Measurements from ENCODE around the gene CRNN.

Gene CRNN

DNA sequence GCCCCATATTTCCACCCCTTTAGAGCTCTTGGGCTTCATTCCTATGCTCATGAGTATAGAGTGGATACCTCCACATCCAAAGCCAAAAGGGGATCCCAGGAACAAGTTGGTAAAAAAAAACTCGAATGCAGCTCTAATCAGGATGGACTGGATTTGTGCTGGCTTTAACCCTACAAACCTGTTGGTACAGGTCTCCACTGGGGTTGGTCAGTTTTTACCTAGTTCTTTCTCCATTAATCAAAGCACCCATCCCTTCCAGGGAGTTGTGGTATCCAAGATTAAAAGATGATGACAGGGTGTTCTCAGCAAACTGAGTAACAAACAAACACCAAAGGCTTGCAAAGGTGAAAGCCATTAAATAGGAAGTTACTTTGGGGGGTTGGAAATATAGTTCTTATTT is 5.9 kb upstream of the CRNN start:
- Histone ChIP-seq H3K4me3 (ENCODE audit: low read depth in 1 of 2, low read length in 1 of 2) (no peak overlapping the region), H3K27ac (no peak overlapping the region), H3K9me3 (no peaks in the 10 kb centered on the region), H3K36me3 (no peaks in the 10 kb centered on the region), H3K27me3 (peaks cover 8% of the 10 kb centered on the region), H3K4me1 (ENCODE audit: control insufficient read depth in 1 of 2, insufficient read depth in 1 of 2, low read depth in 1 of 2, low read length in 1 of 2) (no peaks in the 10 kb centered on the region)
- TF ChIP-seq, protein P1, sequence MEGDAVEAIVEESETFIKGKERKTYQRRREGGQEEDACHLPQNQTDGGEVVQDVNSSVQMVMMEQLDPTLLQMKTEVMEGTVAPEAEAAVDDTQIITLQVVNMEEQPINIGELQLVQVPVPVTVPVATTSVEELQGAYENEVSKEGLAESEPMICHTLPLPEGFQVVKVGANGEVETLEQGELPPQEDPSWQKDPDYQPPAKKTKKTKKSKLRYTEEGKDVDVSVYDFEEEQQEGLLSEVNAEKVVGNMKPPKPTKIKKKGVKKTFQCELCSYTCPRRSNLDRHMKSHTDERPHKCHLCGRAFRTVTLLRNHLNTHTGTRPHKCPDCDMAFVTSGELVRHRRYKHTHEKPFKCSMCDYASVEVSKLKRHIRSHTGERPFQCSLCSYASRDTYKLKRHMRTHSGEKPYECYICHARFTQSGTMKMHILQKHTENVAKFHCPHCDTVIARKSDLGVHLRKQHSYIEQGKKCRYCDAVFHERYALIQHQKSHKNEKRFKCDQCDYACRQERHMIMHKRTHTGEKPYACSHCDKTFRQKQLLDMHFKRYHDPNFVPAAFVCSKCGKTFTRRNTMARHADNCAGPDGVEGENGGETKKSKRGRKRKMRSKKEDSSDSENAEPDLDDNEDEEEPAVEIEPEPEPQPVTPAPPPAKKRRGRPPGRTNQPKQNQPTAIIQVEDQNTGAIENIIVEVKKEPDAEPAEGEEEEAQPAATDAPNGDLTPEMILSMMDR (IDR thresholded peaks at IDR 0.05): no peak

DNA sequence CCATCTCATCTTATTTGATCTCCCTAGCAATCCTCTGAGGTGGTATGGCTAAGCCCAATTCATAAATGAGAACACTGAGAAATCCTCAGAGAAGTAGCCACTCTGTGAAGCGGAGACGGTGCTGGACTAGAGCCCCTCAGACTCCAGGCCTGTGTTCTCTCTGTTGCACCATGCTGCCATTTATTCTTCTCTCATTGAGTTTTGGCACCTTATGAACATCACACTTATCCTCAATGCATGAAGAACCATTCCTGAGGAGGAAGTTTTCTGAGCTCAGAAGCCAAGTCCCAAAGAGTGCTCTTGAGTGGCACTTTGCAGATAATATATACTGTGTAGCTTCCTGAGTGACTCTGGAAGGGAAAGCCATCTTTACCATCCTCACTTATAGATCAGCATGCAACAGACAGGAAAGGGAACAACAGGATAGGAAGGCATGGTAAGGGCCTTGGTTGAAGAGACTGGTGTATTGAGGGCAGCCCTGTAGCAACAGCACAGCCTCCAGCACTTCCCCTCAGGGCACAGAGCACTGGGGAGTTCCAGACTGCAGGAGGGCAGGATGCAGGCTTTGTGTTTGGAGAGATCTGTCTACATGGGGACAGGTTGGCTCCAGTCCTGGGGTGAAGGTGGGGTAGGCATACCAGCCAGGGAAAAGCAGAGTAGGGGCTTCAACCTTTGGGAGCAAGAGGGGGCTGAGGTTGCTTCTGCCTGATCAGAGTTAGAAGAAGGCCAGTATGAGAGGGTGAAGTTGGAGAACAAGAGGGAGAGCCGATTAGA is 1.6 kb upstream of the CRNN start:
- Histone ChIP-seq H3K27ac (no peak overlapping the region), H3K4me1 (ENCODE audit: control insufficient read depth in 1 of 2, insufficient read depth in 1 of 2, low read depth in 1 of 2, low read length in 1 of 2) (no peaks in the 10 kb centered on the region), H3K36me3 (no peaks in the 10 kb centered on the region), H3K4me3 (ENCODE audit: low read depth in 1 of 2, low read length in 1 of 2) (no peak overlapping the region), H3K9me3 (no peaks in the 10 kb centered on the region), H3K27me3 (peaks cover 8% of the 10 kb centered on the region)
- TF ChIP-seq, protein P1 (IDR thresholded peaks at IDR 0.05): no peak

DNA sequence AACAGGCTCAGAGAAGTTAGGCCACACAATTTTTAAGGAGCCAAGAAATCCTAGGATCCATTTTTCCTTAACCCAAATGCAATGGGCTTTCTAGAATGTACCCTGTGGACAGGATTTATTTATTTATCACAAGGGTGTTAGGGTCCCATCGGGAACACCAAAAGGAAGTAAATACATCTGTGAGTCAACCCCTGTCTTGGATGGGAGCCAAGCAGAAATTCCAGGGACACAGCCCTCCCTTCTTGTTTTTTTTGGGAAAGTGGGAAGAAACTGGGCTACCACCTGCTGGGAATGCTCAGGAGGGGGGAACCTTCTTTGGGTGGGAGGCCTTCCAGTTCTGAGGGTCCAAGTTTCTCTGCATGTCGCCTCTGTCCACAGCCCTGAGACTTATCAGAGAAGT is 1.3 kb downstream of the CRNN start:
- H3K27me3 ChIP-seq: peaks cover 3% of the 10 kb centered on the region
- H3K9me3 ChIP-seq: no peaks in the 10 kb centered on the region

DNA sequence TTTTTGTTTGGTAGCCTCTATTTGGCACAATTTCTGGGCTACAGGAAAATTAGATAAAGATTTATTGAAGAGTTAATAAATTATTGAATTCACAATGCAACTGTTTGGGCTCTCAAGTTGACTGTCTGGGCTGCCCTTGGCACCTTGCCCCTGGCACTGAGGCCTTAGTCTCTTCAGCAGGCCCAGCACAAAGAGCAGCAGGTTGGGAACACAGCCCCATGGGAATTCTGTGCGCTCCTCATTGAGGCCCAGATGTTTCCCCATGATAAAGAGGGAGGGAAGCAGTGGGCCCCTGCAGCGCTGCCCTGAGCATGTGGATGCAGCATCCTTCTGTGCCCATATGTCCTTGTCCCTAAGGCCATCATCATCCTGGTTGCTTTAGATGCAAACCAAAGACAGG is 2.9 kb downstream of the CRNN start:
- no peak overlapping the region for H3K27ac ChIP-seq
- H3K27me3 ChIP-seq: peaks cover 14% of the 10 kb centered on the region
- H3K36me3 ChIP-seq: no peaks in the 10 kb centered on the region
- no peaks in the 10 kb centered on the region for H3K9me3 ChIP-seq
- H3K4me1 ChIP-seq (ENCODE audit: control insufficient read depth in 1 of 2, insufficient read depth in 1 of 2, low read depth in 1 of 2, low read length in 1 of 2): no peaks in the 10 kb centered on the region
- no peak overlapping the region for H3K4me3 ChIP-seq (ENCODE audit: low read depth in 1 of 2, low read length in 1 of 2)
- TF ChIP-seq, protein P1 (IDR thresholded peaks at IDR 0.05): no peak

More for the DNA sequence above, 1.3 kb downstream of the CRNN start:
- Histone ChIP-seq H3K27ac (no peak overlapping the region), H3K36me3 (no peaks in the 10 kb centered on the region), H3K4me1 (ENCODE audit: control insufficient read depth in 1 of 2, insufficient read depth in 1 of 2, low read depth in 1 of 2, low read length in 1 of 2) (no peaks in the 10 kb centered on the region), H3K4me3 (ENCODE audit: low read depth in 1 of 2, low read length in 1 of 2) (no peak overlapping the region)
- TF ChIP-seq, protein P1 (IDR thresholded peaks at IDR 0.05): no peak

DNA sequence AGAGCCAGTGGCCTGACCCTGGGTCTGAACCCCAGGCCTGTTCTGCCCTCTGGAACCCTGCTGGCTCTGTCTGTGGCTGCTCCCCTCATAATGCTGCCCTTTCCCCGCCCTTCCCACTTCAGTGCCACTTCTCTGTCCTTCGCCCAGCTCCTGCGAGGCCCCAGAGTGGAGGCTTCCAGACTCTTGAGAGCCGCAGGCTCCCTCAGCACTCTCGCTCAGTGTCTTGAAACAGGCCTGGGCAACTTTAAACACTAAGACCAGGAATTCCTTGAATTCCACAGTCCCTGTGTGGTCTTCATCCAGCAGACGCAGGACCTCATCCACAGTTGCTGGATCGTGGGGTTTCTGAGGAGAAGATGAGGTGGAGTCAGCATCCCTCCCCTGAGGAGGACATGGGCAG is 3.5 kb downstream of the CRNN start:
- H3K27me3 ChIP-seq: peaks cover 14% of the 10 kb centered on the region
- H3K36me3 ChIP-seq: no peaks in the 10 kb centered on the region
- no peak overlapping the region for H3K27ac ChIP-seq
- TF ChIP-seq, protein P1 (IDR thresholded peaks at IDR 0.05): no peak
- no peaks in the 10 kb centered on the region for H3K4me1 ChIP-seq (ENCODE audit: control insufficient read depth in 1 of 2, insufficient read depth in 1 of 2, low read depth in 1 of 2, low read length in 1 of 2)
- H3K9me3 ChIP-seq: no peaks in the 10 kb centered on the region
- H3K4me3 ChIP-seq (ENCODE audit: low read depth in 1 of 2, low read length in 1 of 2): no peak overlapping the region

Data from neutrophil (primary cell).